Frontal cortex (tissue), 4 donors: ENCODE data around the gene ARL3. TPM values are rescaled to one million over a fixed set of nuclear protein-coding genes. Genes with fewer than 3 reads are reported as not detected.
"Not testable (repeated sequence)": the region's sequence is repeated elsewhere in the genome, so short reads cannot be mapped to it uniquely, and the experiment has no call there.

Experiments
- DNase-seq, 2 donors: peaks; one replicate each; pipeline ENCODE4 v3.0.0; 2012; ENCODE audit warnings: low spot score in 2 of 2
- FAIRE-seq: peaks from 2 replicates; lab custom pipeline; 2012; peaks lifted over from hg19 to GRCh38; lab: Jason Lieb, UNC
- total RNA-seq: library from RNA; depleted of rRNA; stranded (reverse); fragments of >200 nt; gene quantifications from one replicate; pipeline ENCODE4 v1.2.3, GENCODE V29; 2014
- donor health status: control.
- donor health status: control.
- donor health status: control.

The ARL3 gene
- total RNA-seq, 1 donor from 2014 or later, result 32.2 TPM

GRCh38 chr10:102712089-102712488 lies 2.1 kb downstream of the ARL3 start:
- DNase-seq (no peak), FAIRE-seq (no peak)

- DNase-seq (no peak), FAIRE-seq (no peak)
These were observed 3.6 kb downstream of the ARL3 start for GRCh38 chr10:102710609-102711008.

- FAIRE-seq (no peak), DNase-seq (no peak)
These were observed 8.7 kb downstream of the ARL3 start for GRCh38 chr10:102705531-102705930.

GRCh38 chr10:102704915-102705314 lies 9.3 kb downstream of the ARL3 start:
- DNase-seq, result no peak
- no peak for FAIRE-seq

GRCh38 chr10:102702742-102703141 lies 11.5 kb downstream of the ARL3 start:
- FAIRE-seq (no peak), DNase-seq (no peak)

- DNase-seq (no peak), FAIRE-seq (no peak)
These were observed 12.4 kb downstream of the ARL3 start for GRCh38 chr10:102701796-102702195.

- FAIRE-seq, result no peak
- DNase-seq, result no peak
These were observed 12.9 kb downstream of the ARL3 start for GRCh38 chr10:102701272-102701671.

GRCh38 chr10:102698894-102699293 lies 15.3 kb downstream of the ARL3 start:
- FAIRE-seq (no peak), DNase-seq (no peak)

- no peak for DNase-seq
- FAIRE-seq, result no peak
These were observed 17.5 kb downstream of the ARL3 start for GRCh38 chr10:102696736-102697135.

GRCh38 chr10:102695401-102695800 lies 18.8 kb downstream of the ARL3 start:
- not testable (repeated sequence) for DNase-seq, FAIRE-seq

- DNase-seq (no peak), FAIRE-seq (no peak)
These were observed 22.7 kb downstream of the ARL3 start for GRCh38 chr10:102691285-102692066.

- DNase-seq (no peak), FAIRE-seq (no peak)
These were observed 30.5 kb downstream of the ARL3 start for GRCh38 chr10:102683736-102684135.

GRCh38 chr10:102682981-102683380 lies 31.2 kb downstream of the ARL3 start:
- FAIRE-seq (no peak), DNase-seq (no peak)

GRCh38 chr10:102682416-102682815 lies 31.8 kb downstream of the ARL3 start:
- FAIRE-seq (no peak), DNase-seq (no peak)

- FAIRE-seq (no peak), DNase-seq (no peak)
These were observed 32.5 kb downstream of the ARL3 start for GRCh38 chr10:102681696-102682095.

- DNase-seq (no peak), FAIRE-seq (no peak)
These were observed 34.6 kb downstream of the ARL3 start for GRCh38 chr10:102679596-102679995.

- no peak for FAIRE-seq
- DNase-seq, result no peak
These were observed 35.3 kb downstream of the ARL3 start for GRCh38 chr10:102678842-102679289.

- no peak for DNase-seq
- FAIRE-seq, result no peak
These were observed 36.2 kb downstream of the ARL3 start for GRCh38 chr10:102678068-102678400.

- FAIRE-seq (no peak), DNase-seq (no peak)
These were observed 36.7 kb downstream of the ARL3 start for GRCh38 chr10:102677331-102678067.

- DNase-seq (no peak), FAIRE-seq (no peak)
These were observed 37.5 kb downstream of the ARL3 start for GRCh38 chr10:102676534-102677315.
